Daoy (cell line): ENCODE data around the gene FRG2. TPM values are rescaled to one million over a fixed set of nuclear protein-coding genes. Genes with fewer than 3 reads are reported as not detected.
"Not testable (repeated sequence)": the region's sequence is repeated elsewhere in the genome, so short reads cannot be mapped to it uniquely, and the experiment has no call there.

Experiments used
- DNase-seq: peaks from one replicate; pipeline ENCODE4 v3.0.0-alpha.2; 2015; ENCODE audit warnings: low read depth
- total RNA-seq: library from RNA; depleted of rRNA; stranded (reverse); fragments of >200 nt; shearing (Covaris generic); gene quantifications from 2 replicates; pipeline ENCODE4 v1.2.3, GENCODE V29; 2014; rRNA removed

Gene FRG2
- total RNA-seq, 1 experiment from 2014 or later = 0.11 TPM

- DNase-seq = no peak
Measured at GRCh38 chr4:190016369-190017289, 10.4 kb downstream of the FRG2 start.

DNA sequence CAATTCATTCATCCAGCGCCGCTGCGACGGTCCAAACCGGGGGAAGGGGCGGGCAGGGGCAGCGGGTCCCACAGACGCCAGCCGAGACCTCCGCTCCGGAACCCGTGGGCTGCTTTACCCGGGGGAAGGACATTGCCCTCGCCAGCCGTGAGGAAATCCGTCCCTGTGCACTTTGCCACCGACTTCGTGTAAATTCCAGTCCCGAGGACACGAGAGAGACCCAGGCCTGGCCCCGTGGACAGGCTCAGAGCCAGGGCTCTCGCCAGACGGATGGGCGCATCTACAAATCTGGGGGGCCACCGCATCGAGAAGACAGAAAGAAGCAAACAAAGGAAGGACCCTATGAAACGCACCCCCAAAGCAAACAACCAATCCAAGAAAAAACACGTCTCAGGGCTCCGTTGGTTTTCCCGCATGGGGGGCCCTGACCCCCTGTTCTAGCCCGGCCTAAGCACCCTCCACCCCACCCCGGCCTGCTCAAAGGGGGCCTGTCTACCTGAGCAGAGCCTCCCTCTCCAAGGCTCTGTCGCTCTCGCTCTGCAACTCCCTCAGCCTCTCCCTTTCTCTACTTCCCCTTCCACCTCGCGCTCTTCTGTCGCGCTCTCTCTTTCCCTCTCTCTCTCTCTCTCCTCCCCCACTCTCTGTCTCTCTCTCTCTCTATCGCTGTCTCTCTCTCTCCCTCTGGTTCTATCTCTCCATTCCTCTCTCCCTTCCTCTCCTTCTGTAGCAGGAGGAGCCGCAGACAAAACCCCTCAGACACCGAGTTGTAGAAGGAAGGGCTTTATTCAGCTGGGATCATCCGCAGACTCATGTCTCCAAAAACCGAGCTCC, 11.3 kb downstream of the FRG2 start:
- peak; percentile 4 for DNase-seq

DNA sequence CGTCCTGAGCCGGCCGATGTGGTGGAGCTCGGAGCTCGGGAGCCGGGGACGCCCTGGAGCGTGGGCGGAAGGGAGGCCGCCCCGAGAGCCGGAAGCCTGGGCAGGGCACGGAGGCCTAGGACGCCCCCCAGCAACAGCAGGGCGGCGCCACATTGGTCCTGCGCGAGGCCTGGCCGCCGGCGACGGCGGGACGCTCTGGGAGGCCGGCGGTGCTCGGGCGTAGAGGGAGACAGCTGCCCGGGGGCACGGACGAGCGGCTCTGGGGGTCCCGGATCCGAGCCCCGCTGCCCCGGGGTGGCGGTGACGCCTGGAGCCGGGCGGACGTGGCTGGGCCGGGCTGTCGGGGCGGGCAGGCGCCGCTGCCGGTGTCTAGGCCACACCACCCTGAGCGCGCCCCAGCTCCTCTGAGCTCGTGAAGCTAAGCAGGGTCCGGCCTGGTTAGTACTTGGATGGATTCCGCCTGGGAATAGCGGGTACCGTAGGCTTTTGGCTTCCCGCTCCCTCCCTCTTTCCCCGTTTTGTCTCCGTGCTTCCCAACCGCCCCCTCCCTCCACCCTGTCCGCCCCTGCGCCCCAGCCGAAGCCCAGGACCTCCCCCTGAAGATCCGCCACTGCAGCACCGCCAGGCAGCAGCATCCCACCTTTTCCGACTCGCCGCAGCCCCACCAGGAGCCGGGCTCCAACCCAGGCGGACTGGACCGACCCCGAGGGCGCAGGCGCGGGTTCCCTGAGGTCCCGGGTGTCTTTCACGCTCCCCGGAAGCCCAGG, 12.1 kb downstream of the FRG2 start:
- peak; percentile 74 for DNase-seq

- DNase-seq = not testable (repeated sequence)
Measured at GRCh38 chr4:189989941-189990340, 37.1 kb downstream of the FRG2 start.

GRCh38 chr4:189988877-189989431, 38.1 kb downstream of the FRG2 start:
- DNase-seq = no peak

- not testable (repeated sequence) for DNase-seq
Measured at GRCh38 chr4:189985651-189986243, 41.3 kb downstream of the FRG2 start.

DNA sequence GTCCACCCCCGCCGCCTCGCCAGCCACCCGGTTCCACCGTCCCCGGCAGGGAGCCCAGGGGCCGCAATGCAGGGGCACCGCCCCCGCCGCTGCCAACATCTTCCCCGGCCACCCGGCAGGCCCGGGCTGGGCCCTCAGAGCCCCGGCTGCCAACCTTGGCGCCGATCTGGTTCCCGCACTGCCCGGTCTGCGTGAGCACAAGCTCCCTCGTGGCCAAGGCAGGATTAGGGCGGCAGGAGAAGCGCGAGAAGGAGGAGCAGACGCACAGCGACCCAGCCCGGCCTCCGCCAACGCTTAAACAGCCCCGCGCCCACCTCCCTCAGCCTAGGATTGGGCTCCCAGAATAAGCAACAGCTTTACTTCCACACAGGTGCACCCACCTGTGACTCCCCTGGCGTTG, 42.4 kb downstream of the FRG2 start:
- DNase-seq = not testable (repeated sequence)

GRCh38 chr4:189983916-189984526, 43.0 kb downstream of the FRG2 start:
- not testable (repeated sequence) for DNase-seq

DNA sequence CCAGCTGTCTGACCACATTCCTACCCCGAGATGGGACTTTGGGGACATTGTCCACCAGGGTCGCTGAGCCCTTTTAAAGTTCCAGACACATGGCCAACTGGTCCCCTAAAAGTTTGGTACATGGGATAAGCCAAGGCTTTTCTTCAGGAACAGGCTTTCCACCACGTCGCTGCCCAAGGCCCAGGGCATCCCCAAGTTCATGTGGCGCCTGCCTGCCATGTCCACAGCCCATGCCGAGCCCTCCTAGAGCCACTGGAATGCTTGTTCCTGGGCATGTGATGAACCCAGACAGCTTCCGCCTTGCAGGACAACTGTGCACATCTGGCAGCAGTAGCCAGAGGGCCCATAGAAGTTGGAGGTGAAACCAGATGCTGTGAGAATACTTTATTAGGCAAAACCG, 45.1 kb downstream of the FRG2 start:
- DNase-seq = no peak

DNA sequence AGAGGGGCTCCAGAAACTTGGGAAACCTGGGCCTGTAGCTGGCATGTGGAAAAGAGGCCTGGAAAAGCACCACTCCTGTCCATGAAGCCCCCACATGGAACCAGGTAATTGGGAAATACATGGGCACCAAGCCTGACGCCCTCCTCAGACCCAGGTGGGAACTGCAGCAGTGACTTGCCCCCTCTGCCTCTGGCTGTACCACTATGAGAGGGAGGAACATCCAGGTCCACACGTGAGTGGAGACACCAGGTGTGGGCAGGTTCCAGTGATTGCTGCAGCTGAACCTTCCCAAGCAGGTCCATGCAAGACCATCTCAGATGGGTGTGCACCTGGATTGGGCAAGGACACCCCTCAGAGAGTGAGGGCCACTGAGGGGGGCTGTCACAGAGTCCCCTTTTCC, 46.8 kb downstream of the FRG2 start:
- not testable (repeated sequence) for DNase-seq

DNA sequence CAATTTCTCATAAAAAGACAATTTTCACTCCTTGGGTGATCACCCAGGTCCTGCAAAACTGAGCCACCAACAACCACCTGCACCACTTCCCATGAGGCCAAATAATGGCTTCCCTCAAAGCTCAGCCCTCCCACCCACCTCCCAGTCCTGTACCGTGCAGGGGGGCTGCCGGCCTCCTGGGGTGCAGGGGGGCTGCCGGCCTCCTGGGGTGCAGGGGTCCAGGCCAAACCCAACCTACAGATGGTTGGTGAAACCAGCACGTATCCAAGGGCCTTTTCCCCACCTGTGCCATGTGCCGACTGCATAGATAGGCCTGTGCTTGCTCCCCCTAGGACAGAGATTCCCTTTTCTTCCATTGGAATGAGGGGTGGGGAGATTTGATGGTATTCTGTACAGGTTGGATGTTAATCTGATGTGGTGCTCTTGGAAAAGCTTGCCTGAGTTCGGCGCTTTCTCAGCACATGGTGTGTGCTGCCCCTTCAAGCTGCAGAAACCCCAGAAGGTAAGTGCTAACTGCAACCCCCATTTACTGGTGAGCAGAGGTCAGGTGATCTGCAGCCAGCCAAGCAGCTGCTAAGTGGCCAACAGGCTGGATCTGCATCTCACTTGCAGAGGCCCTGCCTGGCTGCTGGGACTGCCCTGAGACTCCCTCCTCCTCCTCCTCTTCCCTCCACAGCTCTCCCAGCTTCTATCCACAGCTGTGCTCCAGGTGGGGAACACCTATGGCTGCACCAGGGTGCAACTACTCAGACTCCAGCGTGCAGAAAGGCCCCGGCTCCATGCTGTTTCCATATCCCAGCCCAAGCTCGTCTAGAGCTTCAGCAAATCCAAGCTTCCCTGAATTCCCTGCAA, 47.6 kb downstream of the FRG2 start:
- DNase-seq = no peak

Other genes with a start within 250 kb of the FRG2 start
- 35.1 and 50.2 TPM in 2 replicates for gene FRG1, start 86.4 kb downstream of the FRG2 start, total RNA-seq
- gene DBET, start 37.2 kb upstream of the FRG2 start, total RNA-seq = not detected in 2 replicates
- not detected in 2 replicates for gene DUX4, start 146.5 kb upstream of the FRG2 start, total RNA-seq